NCI-H1092 treated with DMSO at 0.1 percent for 48 hours (cell line): ENCODE results near the gene NEK5.

Source experiments
- DNase-seq: peaks from one replicate; lab custom pipeline; 2025; lab: John Stamatoyannopoulos, UW

NEK5 gene

GRCh38 chr13:52010890-52011631 lies 117.8 kb downstream of the NEK5 start, which contains the start of gene ATP7B:
ATP7B (minus strand) TSS chr13:52011450; CDS start chr13:52011337, 113 bp downstream.
- no peak for DNase-seq

DNA sequence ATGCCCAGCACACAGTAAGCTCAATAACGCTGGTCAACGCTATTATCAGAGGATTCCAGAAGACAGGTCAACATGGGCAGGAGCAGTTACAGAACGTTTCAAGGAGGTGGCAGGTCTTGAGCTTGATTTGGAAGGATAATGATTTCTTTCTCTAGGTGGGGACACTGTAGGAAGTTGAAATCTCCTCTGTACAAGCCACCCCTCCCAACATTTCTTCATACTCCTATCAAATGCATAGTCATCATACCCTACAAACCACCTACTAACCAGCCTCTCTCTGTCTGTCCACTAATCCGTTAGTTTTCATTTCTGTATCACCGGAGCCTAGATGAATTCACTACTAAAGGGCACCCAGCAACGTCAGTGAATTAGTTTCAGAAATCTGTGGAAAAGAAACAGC lies 118.9 kb downstream of the NEK5 start:
- no peak for DNase-seq

- DNase-seq = no peak
Measured at GRCh38 chr13:52006523-52007245, 122.2 kb downstream of the NEK5 start.

- DNase-seq = no peak
Measured at GRCh38 chr13:52005841-52006522, 122.9 kb downstream of the NEK5 start.

DNA sequence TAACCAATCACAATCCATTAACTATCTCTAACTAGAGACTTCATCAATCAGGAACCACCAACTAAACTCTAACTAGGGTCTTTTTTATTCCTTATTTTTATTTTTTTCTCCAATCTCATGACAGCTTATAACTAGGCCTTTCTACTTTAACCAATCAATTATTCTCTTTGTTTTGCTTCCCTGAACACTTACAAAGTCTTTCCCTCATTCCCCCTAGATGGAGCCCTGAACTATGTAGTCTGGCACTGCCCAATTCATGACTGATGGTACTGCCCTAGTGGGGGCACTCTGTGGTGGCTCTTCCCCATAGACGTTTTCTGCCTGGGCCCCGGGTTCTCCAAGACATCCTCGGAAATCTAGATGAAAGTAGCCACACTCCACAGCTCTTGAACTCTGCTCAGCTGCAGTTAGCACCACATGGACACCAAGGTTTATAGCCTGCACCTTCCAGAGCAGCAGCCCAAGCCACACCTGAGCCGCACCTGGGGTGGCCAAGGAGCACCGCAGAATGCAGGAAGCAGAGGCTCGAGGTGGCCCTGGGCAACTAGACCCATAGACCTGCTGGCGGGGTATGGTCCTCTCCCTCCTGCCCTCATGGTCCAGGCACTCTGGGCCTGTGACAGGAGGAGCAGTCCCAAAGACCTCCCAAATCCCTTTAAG lies 124.2 kb downstream of the NEK5 start:
- DNase-seq = no peak

- DNase-seq = no peak
Measured at GRCh38 chr13:52003541-52003940, 125.3 kb downstream of the NEK5 start.

DNA sequence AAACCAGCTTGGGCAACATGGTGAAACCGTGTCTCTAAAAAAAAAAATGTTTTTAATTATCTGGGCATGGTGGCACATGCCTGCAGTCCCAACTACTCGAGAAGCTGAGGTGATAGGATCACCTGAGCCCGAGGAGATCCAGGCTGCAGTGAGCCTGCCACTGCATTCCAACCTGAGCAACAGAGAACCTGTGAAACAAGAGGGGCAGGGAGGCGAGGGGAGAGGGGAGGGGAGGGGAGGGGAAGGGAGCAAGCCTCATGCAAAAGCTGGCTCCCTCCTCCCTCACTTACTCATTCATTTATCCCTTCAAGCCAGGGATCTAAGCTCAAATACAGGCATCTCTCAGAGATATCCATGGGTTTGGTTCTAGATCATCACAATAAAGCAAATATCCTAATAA lies 126.5 kb downstream of the NEK5 start:
- no peak for DNase-seq

GRCh38 chr13:52001120-52001731 lies 127.6 kb downstream of the NEK5 start:
- DNase-seq = peak; percentile 57

GRCh38 chr13:51999921-52000320 lies 129.0 kb downstream of the NEK5 start:
- DNase-seq = no peak

GRCh38 chr13:51999510-51999911 lies 129.4 kb downstream of the NEK5 start:
- DNase-seq = no peak

DNA sequence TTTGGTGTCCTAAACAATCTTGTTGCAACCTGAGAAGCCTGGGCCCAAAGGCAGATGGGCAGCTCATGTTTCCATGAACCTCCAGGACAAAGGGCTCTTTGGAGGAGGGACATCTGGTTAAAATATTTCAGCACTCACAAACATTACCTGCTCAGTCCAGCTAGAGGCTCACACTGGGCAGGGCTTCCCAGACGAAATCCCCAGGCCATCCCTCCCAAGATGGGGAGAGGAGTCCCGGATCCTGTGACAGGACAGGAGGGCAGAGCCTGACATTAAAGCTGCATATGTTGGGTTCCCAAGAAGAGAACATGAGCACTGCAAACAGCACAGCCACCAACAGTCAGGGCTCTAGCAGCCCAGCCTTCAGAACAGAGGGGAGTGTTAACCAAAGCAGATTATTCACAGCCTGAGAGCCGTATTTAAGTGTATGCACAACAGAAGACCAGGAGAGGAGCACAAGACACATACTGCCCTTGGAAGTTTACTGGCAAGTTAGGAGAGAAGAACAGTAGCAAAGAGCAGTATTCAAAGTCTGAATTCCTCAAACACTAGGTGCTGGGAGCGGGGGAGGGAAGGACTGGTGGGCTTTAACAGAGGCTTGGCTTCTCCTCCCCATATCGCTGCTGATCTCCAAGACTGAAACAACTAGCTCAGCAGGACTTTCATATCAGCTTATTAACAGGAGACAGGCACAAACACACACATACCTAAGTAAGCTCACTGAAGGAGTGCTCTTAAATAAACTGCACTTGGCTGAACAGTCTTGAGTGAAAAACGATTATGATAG lies 130.0 kb downstream of the NEK5 start:
- no peak for DNase-seq

DNA sequence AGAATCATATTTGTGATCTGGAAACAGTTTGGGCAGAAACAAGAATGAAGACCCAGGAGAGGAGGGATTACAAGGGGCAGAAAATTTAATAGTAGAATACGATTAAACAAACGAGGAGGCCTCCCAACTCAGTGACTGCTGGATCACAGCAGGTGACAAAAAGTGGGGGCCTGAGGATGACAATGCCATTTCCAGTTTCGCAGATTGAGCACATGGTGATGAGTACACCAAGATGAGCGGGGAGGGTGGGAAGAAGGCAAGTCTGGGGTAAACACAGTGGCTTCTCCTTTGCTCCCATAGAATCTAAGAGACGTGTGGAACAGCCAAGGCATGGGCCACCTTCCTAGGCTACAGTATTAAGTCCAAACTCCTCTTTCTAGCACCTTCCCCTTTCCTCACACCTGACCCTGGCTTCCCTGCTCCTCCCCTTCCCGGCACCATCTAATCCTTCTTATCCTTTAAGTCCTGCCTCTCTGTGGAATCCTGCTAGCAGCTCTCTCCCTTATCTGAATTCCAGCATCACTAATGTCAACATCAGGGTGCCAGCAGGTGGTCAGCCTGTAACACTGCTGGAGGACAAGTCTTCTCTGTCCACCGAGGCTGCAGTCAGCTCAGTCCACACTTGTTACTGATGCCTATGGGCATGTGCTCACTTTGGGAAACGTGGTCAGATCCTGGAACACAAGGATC lies 131.1 kb downstream of the NEK5 start:
- no peak for DNase-seq

- DNase-seq = no peak
Measured at GRCh38 chr13:51997186-51997585, 131.7 kb downstream of the NEK5 start.

- DNase-seq = no peak
Measured at GRCh38 chr13:51996641-51997040, 132.2 kb downstream of the NEK5 start.

- no peak for DNase-seq
Measured at GRCh38 chr13:51995677-51996551, 133.0 kb downstream of the NEK5 start.

GRCh38 chr13:51993713-51994112 lies 135.2 kb downstream of the NEK5 start:
- no peak for DNase-seq

GRCh38 chr13:51988988-51989618 lies 139.8 kb downstream of the NEK5 start:
- no peak for DNase-seq
